A549 (cell line): ENCODE data around the gene ARHGEF28. TPM values are rescaled to one million over a fixed set of nuclear protein-coding genes. Genes with fewer than 3 reads are reported as not detected.

Experiments used
- ATAC-seq, 2 experiments: fragments of 200-7000 bp in 1 of 2; fragments of >200 bp in 1 of 2; cut with Nextera tagmentation in 1 of 2; cut with Tn5 transposase in 1 of 2; 3 replicates each; pipeline versions ENCODE4 v1.8.0 to v1.9.1; 2018 to 2020; ENCODE audit warnings: mild to moderate bottlenecking in 1 of 2, moderate library complexity in 1 of 2
- CTCF ChIA-PET: fragments of 300-600 bp; sonication (Branson Sonifier 250); formaldehyde crosslinking; extraction: SDS; loops from one replicate; lab custom pipeline; 2021; ENCODE audit warnings: antibody characterized with exemption, inconsistent platforms; lab: Yijun Ruan, JAX
- POLR2A ChIA-PET: fragments of 350-600 bp; formaldehyde crosslinking; extraction: SDS; loops from one replicate; lab custom pipeline; 2021; ENCODE audit warnings: antibody characterized with exemption, inconsistent platforms; lab: Yijun Ruan, JAX
- DNase-seq, 2 experiments: peaks; one replicate each; pipeline versions ENCODE4 v3.0.0 to v3.0.0-alpha.2; 2011 to 2016; ENCODE audit warnings: low read depth in 1 of 2, low spot score in 1 of 2
- FAIRE-seq: peaks from 2 replicates; lab custom pipeline; 2011; peaks lifted over from hg19 to GRCh38; lab: Jason Lieb, UNC
- H3K27ac ChIP-seq, 2 experiments: fragments of >200 bp; sonication (Bioruptor Twin); formaldehyde crosslinking; 3 replicates each; pipeline ENCODE4 v1.5.1; 2016 to 2017
- H3K4me1 ChIP-seq: fragments of >200 bp; sonication (Bioruptor Twin); formaldehyde crosslinking; 3 replicates; pipeline ENCODE4 v1.6.1; 2016
- H3K4me2 ChIP-seq: fragments of >200 bp; sonication (Bioruptor Twin); formaldehyde crosslinking; 3 replicates; pipeline ENCODE4 v1.6.1; 2016
- H3K4me3 ChIP-seq: fragments of >200 bp; sonication (Bioruptor Twin); formaldehyde crosslinking; 3 replicates; pipeline ENCODE4 v1.5.1; 2016
- H3K9me3 ChIP-seq: fragments of >200 bp; sonication (Bioruptor Twin); formaldehyde crosslinking; 3 replicates; pipeline ENCODE4 v1.6.1; 2016
- CBX2 ChIP-seq: fragments of 200-600 bp; sonication (generic); IDR thresholded peaks from 2 replicates; pipeline ENCODE4 v1.6.1; 2016; ENCODE audit warnings: low read depth, mild to moderate bottlenecking, borderline replicate concordance
- E2F6 ChIP-seq: IDR thresholded peaks from 2 replicates; pipeline ENCODE4 v1.6.1; 2012; ENCODE audit warnings: low read depth, borderline replicate concordance
- FOSB ChIP-seq: fragments of 250-450 bp; sonication (Bioruptor Pico); IDR thresholded peaks from 2 replicates; pipeline ENCODE4 v1.5.0; 2020; ENCODE audit warnings: mild to moderate bottlenecking, moderate library complexity
- KDM1A ChIP-seq: fragments of 200-600 bp; sonication (generic); IDR thresholded peaks from 2 replicates; pipeline ENCODE4 v1.6.1; 2016; ENCODE audit warnings: low read depth, mild to moderate bottlenecking
- POLR2A ChIP-seq: IDR thresholded peaks from 2 replicates; pipeline ENCODE4 v1.6.1; 2012; ENCODE audit warnings: mild to moderate bottlenecking, low read length
- RCOR1 ChIP-seq: fragments of 150-350 bp; IDR thresholded peaks from 2 replicates; pipeline ENCODE4 v1.6.1; 2014; ENCODE audit warnings: antibody characterized with exemption, low read length, low read depth
- RNF2 ChIP-seq: fragments of 200-600 bp; sonication (generic); IDR thresholded peaks from 2 replicates; pipeline ENCODE4 v1.6.1; 2016; ENCODE audit warnings: low read depth, mild to moderate bottlenecking, antibody characterized with exemption, moderate library complexity, borderline replicate concordance
- SMC3 ChIP-seq: fragments of >200 bp; sonication (Bioruptor Twin); formaldehyde crosslinking; IDR thresholded peaks from 3 replicates; pipeline ENCODE4 v1.6.1; 2018; ENCODE audit warnings: inconsistent platforms
- SREBF2 ChIP-seq: fragments of 450-650 bp; IDR thresholded peaks from 2 replicates; pipeline ENCODE4 v1.6.1; 2014; ENCODE audit warnings: mild to moderate bottlenecking, moderate library complexity
- TP53 ChIP-seq: fragments of 250-450 bp; sonication (Bioruptor Pico); IDR thresholded peaks from 2 replicates; pipeline ENCODE4 v1.5.0; 2021; ENCODE audit warnings: mild to moderate bottlenecking, moderate library complexity
- ZFP36 ChIP-seq: fragments of 450-650 bp; IDR thresholded peaks from 2 replicates; pipeline ENCODE4 v1.6.1; 2014; ENCODE audit warnings: borderline replicate concordance; ENCODE audit not compliant: partially characterized antibody
- ZSCAN20 ChIP-seq: fragments of 250-450 bp; sonication (Bioruptor Pico); IDR thresholded peaks from 2 replicates; pipeline ENCODE4 v1.8.0; 2022; ENCODE audit warnings: mild to moderate bottlenecking, moderate library complexity
- WGBS: methylation state at CpG from one replicate; pipeline ENCODE4 v1.1.6; 2017; ENCODE audit errors: missing lambda C conversion rate; 5-methylcytosine and 5-hydroxymethylcytosine counted together
- polyA plus RNA-seq, 4 experiments: library from polyadenylated mRNA; depleted of rRNA in 3 of 4; stranded (reverse); fragments of >200 nt; fragmentation: RNase III in 1 of 4; extraction: RNeasy Plus Mini Kit Qiagen cat#74134 plus additional on column Dnase treatment in 1 of 4; gene quantifications; 2 replicates in 3 of 4; 3 replicates in 1 of 4; pipeline ENCODE4 v1.2.3, GENCODE V29; 2011 to 2017
- TF ChIP-seq, protein P1 (sequence below): fragments of 150-350 bp; IDR thresholded peaks from 2 replicates; pipeline ENCODE4 v1.6.1; 2014; ENCODE audit warnings: low read depth, mild to moderate bottlenecking, low read length

The ARHGEF28 gene
- polyA plus RNA-seq, 2 of the 4 experiments (the other 2 are of a cell fraction) = 17.0 to 22.3 TPM

- Histone ChIP-seq H3K4me3 (no peak overlapping the region), H3K9me3 (no peaks in the 10 kb centered on the region), H3K4me2 (peak overlapping the region; percentile 90; the same call in 2 of the 3 replicates), H3K27ac (peak overlapping the region; percentile 70 to 74; a peak in 3 of 6 replicates), H3K4me1 (peaks cover 82% of the 10 kb centered on the region)
- ATAC-seq = no peak
- WGBS = 81% methylated on average over 5 of the region's 5 CpGs
- no peak for DNase-seq
- FAIRE-seq = no peak
- POLR2A ChIA-PET = no interaction called here
- no peak for TF ChIP-seq ZFP36
- TF ChIP-seq, protein P1, sequence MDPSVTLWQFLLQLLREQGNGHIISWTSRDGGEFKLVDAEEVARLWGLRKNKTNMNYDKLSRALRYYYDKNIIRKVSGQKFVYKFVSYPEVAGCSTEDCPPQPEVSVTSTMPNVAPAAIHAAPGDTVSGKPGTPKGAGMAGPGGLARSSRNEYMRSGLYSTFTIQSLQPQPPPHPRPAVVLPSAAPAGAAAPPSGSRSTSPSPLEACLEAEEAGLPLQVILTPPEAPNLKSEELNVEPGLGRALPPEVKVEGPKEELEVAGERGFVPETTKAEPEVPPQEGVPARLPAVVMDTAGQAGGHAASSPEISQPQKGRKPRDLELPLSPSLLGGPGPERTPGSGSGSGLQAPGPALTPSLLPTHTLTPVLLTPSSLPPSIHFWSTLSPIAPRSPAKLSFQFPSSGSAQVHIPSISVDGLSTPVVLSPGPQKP = no peak
- TF ChIP-seq RCOR1 = no peak
- TF ChIP-seq KDM1A = no peak
- no peak for TF ChIP-seq RNF2
- CTCF ChIA-PET = interaction anchor here (0.6 to 1.2 kb wide), 2 partner anchors 22 to 32 kb away, joined by 3 read pairs; no protein-coding TSS in a partner anchor
Measured at GRCh38 chr5:73816656-73817420, 190.8 kb downstream of the ARHGEF28 start.

GRCh38 chr5:73818357-73818756 is 192.4 kb downstream of the ARHGEF28 start:
- CTCF ChIA-PET = interaction anchor here (1.6 kb wide), 1 partner anchor 17 kb away, joined by 3 read pairs; no protein-coding TSS in a partner anchor
- POLR2A ChIA-PET = no interaction called here
- peak overlapping the region in 1 of 2 experiments; percentile 64; a peak in 2 of 6 replicates for H3K27ac ChIP-seq
- H3K4me1 ChIP-seq = peaks cover 87% of the 10 kb centered on the region
- H3K4me2 ChIP-seq = peak overlapping the region; percentile 26
- no peaks in the 10 kb centered on the region for H3K9me3 ChIP-seq
- DNase-seq (no peak), ATAC-seq (no peak), FAIRE-seq (no peak)
- no peak overlapping the region for H3K4me3 ChIP-seq
- TF ChIP-seq POLR2A = no peak
- TF ChIP-seq TP53 (CRISPR knock-in tag) = no peak
- no peak for TF ChIP-seq ZSCAN20 (CRISPR knock-in tag)

- peak overlapping the region in 1 of 2 experiments; percentile 62; a peak in 3 of 6 replicates for H3K27ac ChIP-seq
- TF ChIP-seq E2F6 = no peak
- TF ChIP-seq SMC3 = no peak
- peak overlapping the region; percentile 25; the same call in 2 of the 3 replicates for H3K4me2 ChIP-seq
- ChIA-PET CTCF (interaction anchor here (0.6 to 2.5 kb wide), 4 partner anchors 15 to 94 kb away, joined by 3 to 8 read pairs (median 4); no protein-coding TSS in a partner anchor), POLR2A (no interaction called here)
- H3K4me1 ChIP-seq = peaks cover 100% of the 10 kb centered on the region
- no peaks in the 10 kb centered on the region for H3K9me3 ChIP-seq
- FAIRE-seq = no peak
- peak in 1 of 2 experiments; percentile 41; a peak in 3 of 6 replicates for ATAC-seq
- no peak overlapping the region for H3K4me3 ChIP-seq
- 76% methylated on average over 2 of the region's 2 CpGs for WGBS
- no peak for DNase-seq
Measured at GRCh38 chr5:73820326-73820725, 194.3 kb downstream of the ARHGEF28 start.

GRCh38 chr5:73821003-73821402 is 195.0 kb downstream of the ARHGEF28 start:
- FAIRE-seq = no peak
- no peaks in the 10 kb centered on the region for H3K9me3 ChIP-seq
- WGBS = 83% methylated on average over 4 of the region's 4 CpGs
- H3K4me2 ChIP-seq = peak overlapping the region; percentile 25; the same call in 2 of the 3 replicates
- ATAC-seq = no peak
- TF ChIP-seq CBX2 (no peak), SREBF2 (no peak), FOSB (CRISPR knock-in tag) (no peak)
- H3K4me3 ChIP-seq = no peak overlapping the region
- no peak for DNase-seq
- H3K27ac ChIP-seq = peak overlapping the region in 1 of 2 experiments; percentile 62; a peak in 3 of 6 replicates
- POLR2A ChIA-PET = no interaction called here
- CTCF ChIA-PET = interaction anchor here (0.8 to 2.5 kb wide), 3 partner anchors 15 to 81 kb away, joined by 3 to 8 read pairs (median 4); no protein-coding TSS in a partner anchor
- peaks cover 100% of the 10 kb centered on the region for H3K4me1 ChIP-seq
